ENCODE data around the gene DPYSL5.

Gene DPYSL5

GRCh38 chr2:26933431-26934334 lies 85.8 kb downstream of the DPYSL5 start:
- Histone ChIP-seq H3K9ac (ENCODE audit: low read length) (no peak overlapping the region), H3F3A (ENCODE audit: insufficient read depth, low read length) (no peaks in the 10 kb centered on the region), H3K36me3 (ENCODE audit: insufficient read depth, low read length) (no peaks in the 10 kb centered on the region), H3K4me2 (ENCODE audit: low read length) (no peak overlapping the region), H3K4me1 (ENCODE audit: insufficient read depth, low read length, severe bottlenecking) (no peaks in the 10 kb centered on the region), H3K4me3 (ENCODE audit: low read depth, low read length, poor library complexity, severe bottlenecking) (no peak overlapping the region), H2AFZ (ENCODE audit: low read length) (no peak overlapping the region), H3K27me3 (ENCODE audit: insufficient read depth, low read length) (no peaks in the 10 kb centered on the region), H4K20me1 (ENCODE audit: insufficient read depth, low read length) (no peaks in the 10 kb centered on the region), H3K9me2 (ENCODE audit: low read depth, low read length) (no peaks in the 10 kb centered on the region), H3K79me2 (ENCODE audit: insufficient read depth, low read length) (no peaks in the 10 kb centered on the region), H3K9me3 (ENCODE audit: low read length) (no peaks in the 10 kb centered on the region), H3K27ac (ENCODE audit: low read depth, low read length, poor library complexity, severe bottlenecking) (no peak overlapping the region)
- TF ChIP-seq CTCF (IDR thresholded peaks at IDR 0.05; ENCODE audit: low read length): no peak
- no peak for TF ChIP-seq EZH2 (IDR thresholded peaks at IDR 0.05; ENCODE audit: borderline replicate concordance, low read length)

GRCh38 chr2:26934335-26934724 lies 86.4 kb downstream of the DPYSL5 start:
- H3K4me3 ChIP-seq (ENCODE audit: low read depth, low read length, poor library complexity, severe bottlenecking): no peak overlapping the region
- H3K9ac ChIP-seq (ENCODE audit: low read length): no peak overlapping the region
- no peaks in the 10 kb centered on the region for H3K79me2 ChIP-seq (ENCODE audit: insufficient read depth, low read length)
- H3K9me2 ChIP-seq (ENCODE audit: low read depth, low read length): no peaks in the 10 kb centered on the region
- H3K27me3 ChIP-seq (ENCODE audit: insufficient read depth, low read length): no peaks in the 10 kb centered on the region
- no peak overlapping the region for H3K4me2 ChIP-seq (ENCODE audit: low read length)
- H2AFZ ChIP-seq (ENCODE audit: low read length): no peak overlapping the region
- H3K36me3 ChIP-seq (ENCODE audit: insufficient read depth, low read length): no peaks in the 10 kb centered on the region
- TF ChIP-seq EZH2 (IDR thresholded peaks at IDR 0.05; ENCODE audit: borderline replicate concordance, low read length): no peak
- TF ChIP-seq CTCF (IDR thresholded peaks at IDR 0.05; ENCODE audit: low read length): no peak
- H3F3A ChIP-seq (ENCODE audit: insufficient read depth, low read length): no peaks in the 10 kb centered on the region
- no peaks in the 10 kb centered on the region for H4K20me1 ChIP-seq (ENCODE audit: insufficient read depth, low read length)
- H3K27ac ChIP-seq (ENCODE audit: low read depth, low read length, poor library complexity, severe bottlenecking): no peak overlapping the region
- H3K4me1 ChIP-seq (ENCODE audit: insufficient read depth, low read length, severe bottlenecking): no peaks in the 10 kb centered on the region
- no peaks in the 10 kb centered on the region for H3K9me3 ChIP-seq (ENCODE audit: low read length)

DNA sequence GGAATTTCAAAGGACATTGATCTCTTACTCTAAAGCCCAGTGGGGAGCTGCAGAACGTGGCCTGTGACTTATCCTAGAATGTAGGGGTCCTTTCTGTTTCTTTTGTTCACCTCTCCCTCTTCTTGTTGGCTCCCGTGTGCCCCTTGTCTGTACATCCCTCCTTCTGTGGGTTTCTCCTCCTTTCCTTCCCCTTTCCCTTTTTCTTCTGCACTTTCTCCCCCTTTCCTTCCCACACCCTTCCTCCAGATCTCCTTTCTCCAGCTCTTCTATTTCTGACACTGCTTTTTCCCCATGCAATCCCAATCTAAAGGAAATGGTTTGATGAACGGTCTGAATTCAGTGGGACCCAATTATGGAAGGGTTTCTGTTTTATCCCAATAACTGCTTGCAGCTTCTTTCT lies 87.1 kb downstream of the DPYSL5 start:
- Histone ChIP-seq H4K20me1 (ENCODE audit: insufficient read depth, low read length) (no peaks in the 10 kb centered on the region), H2AFZ (ENCODE audit: low read length) (no peak overlapping the region), H3K9me3 (ENCODE audit: low read length) (no peaks in the 10 kb centered on the region), H3K4me3 (ENCODE audit: low read depth, low read length, poor library complexity, severe bottlenecking) (no peak overlapping the region), H3K4me1 (ENCODE audit: insufficient read depth, low read length, severe bottlenecking) (no peaks in the 10 kb centered on the region), H3K4me2 (ENCODE audit: low read length) (no peak overlapping the region), H3F3A (ENCODE audit: insufficient read depth, low read length) (no peaks in the 10 kb centered on the region), H3K79me2 (ENCODE audit: insufficient read depth, low read length) (no peaks in the 10 kb centered on the region), H3K27ac (ENCODE audit: low read depth, low read length, poor library complexity, severe bottlenecking) (no peak overlapping the region), H3K9ac (ENCODE audit: low read length) (no peak overlapping the region), H3K36me3 (ENCODE audit: insufficient read depth, low read length) (no peaks in the 10 kb centered on the region), H3K9me2 (ENCODE audit: low read depth, low read length) (no peaks in the 10 kb centered on the region), H3K27me3 (ENCODE audit: insufficient read depth, low read length) (0 out of 2 replicates have a peak, but pooled peaks cover 2% of the 10 kb centered on the region)
- no peak for TF ChIP-seq EZH2 (IDR thresholded peaks at IDR 0.05; ENCODE audit: borderline replicate concordance, low read length)
- no peak for TF ChIP-seq CTCF (IDR thresholded peaks at IDR 0.05; ENCODE audit: low read length)
